ENCODE results near the gene PARP4.

DNA sequence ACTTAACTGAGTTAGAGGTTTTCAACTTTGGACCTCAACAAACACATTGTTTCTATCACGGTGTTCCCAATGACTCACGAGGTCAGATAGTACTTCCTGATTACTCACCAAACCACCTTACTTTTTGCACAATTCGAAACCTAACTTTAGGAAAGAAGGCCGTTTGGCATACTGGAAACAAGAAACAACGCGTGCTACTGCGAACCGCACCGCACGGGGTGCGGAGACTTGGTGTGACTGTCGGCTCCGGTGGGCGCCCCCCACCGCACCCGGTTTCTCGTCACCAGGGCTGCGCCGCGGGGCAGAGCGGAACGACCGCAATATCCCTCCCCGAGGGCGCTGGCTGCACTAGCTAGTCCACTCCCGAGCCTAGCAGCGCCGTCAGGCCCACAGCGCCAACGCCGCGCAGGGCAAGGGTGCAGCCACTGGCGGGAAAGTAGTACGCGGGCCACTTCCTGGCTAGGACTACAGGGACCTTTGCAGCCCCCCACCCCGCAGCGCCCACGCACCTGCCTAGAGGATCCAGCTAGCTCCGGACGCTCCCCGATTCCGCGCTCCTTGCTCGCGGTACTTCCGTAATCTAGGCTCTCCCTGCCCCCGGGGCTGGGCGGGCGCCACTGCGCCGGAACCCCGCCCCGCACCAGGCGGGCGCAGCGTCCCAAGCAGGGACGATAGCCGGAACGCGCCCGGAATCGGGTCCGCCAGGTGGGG, at the start of gene PARP4:
- TF ChIP-seq CTCF (IDR thresholded peaks at IDR 0.05 in 4 of 5, conservative IDR thresholded peaks at IDR 0.05 in 1 of 5) (no peak), POLR2A (IDR thresholded peaks at IDR 0.05) (peak; percentile 32 to 38)

Data from gastrocnemius medialis (tissue), 4 donors.